Activated CD4-positive, CD25-positive, alpha-beta regulatory T cell treated with anti-CD3 and anti-CD28 coated beads, Interleukin-2, amount 50 U/mL, for 24 hours (primary cell): ENCODE measurements around the gene PAX6.

Experiments
- ATAC-seq, 2 donors: fragments of 150-1000 bp; cut with Tn5 transposase; one replicate each; pipeline ENCODE4 v1.10.0; 2021; ENCODE audit warnings: mild to moderate bottlenecking in 1 of 2, moderate library complexity in 1 of 2

PAX6 gene

GRCh38 chr11:31822175-31822926 is 11.2 kb upstream of the PAX6 start:
- ATAC-seq = no peak

GRCh38 chr11:31821766-31822165 is 10.6 kb upstream of the PAX6 start:
- no peak for ATAC-seq

- no peak for ATAC-seq
Observed at GRCh38 chr11:31821235-31821764, 10.2 kb upstream of the PAX6 start.

GRCh38 chr11:31820438-31820818 is 9.3 kb upstream of the PAX6 start:
- no peak for ATAC-seq

GRCh38 chr11:31819621-31820437 is 8.7 kb upstream of the PAX6 start:
- no peak for ATAC-seq

- ATAC-seq = no peak
Observed at GRCh38 chr11:31818874-31819331, 7.8 kb upstream of the PAX6 start.

- ATAC-seq = no peak
Observed at GRCh38 chr11:31818425-31818755, 7.3 kb upstream of the PAX6 start.

- ATAC-seq = no peak
Observed at GRCh38 chr11:31817621-31818424, 6.7 kb upstream of the PAX6 start.

- no peak for ATAC-seq
Observed at GRCh38 chr11:31817054-31817620, 6.0 kb upstream of the PAX6 start.

- ATAC-seq = no peak
Observed at GRCh38 chr11:31816468-31817053, 5.4 kb upstream of the PAX6 start.

- no peak for ATAC-seq
Observed at GRCh38 chr11:31815711-31816467, 4.8 kb upstream of the PAX6 start.

- ATAC-seq = no peak
Observed at GRCh38 chr11:31814176-31814868, 3.2 kb upstream of the PAX6 start.

GRCh38 chr11:31813391-31814175 is 2.5 kb upstream of the PAX6 start:
- no peak for ATAC-seq

- no peak for ATAC-seq
Observed at GRCh38 chr11:31812383-31813381, 1.6 kb upstream of the PAX6 start.

GRCh38 chr11:31809857-31810778 is 1.0 kb downstream of the PAX6 start:
- no peak for ATAC-seq

GRCh38 chr11:31809541-31809856 is 1.6 kb downstream of the PAX6 start:
- ATAC-seq = no peak

- no peak for ATAC-seq
Observed at GRCh38 chr11:31808721-31809540, 2.2 kb downstream of the PAX6 start.
